LNCaP clone FGC (cell line): Measurements from ENCODE around the gene UROD.
"Not testable (repeated sequence)": the region's sequence is repeated elsewhere in the genome, so short reads cannot be mapped to it uniquely, and the experiment has no call there.

Source experiments
- DNase-seq: peaks from one replicate; pipeline ENCODE4 v3.0.0-alpha.2; 2011; ENCODE audit warnings: low read depth
- H3K4me3 ChIP-seq: 2 replicates; pipeline ENCODE4 v1.5.1; 2011; ENCODE audit warnings: mild to moderate bottlenecking, low read depth, low read length, control low read depth
- CTCF ChIP-seq: IDR thresholded peaks from 2 replicates; pipeline ENCODE4 v1.5.1; 2012; ENCODE audit warnings: mild to moderate bottlenecking; ENCODE audit not compliant: control insufficient read depth, insufficient read depth; ENCODE audit errors: extremely low read depth

UROD gene

GRCh38 chr1:45011837-45012638 is at the start of gene UROD:
Gene UROD (plus strand): TSS chr1:45012254. CDS start chr1:45012266, 12 bp downstream.
- TF ChIP-seq CTCF = no peak
- DNase-seq = peak; percentile 94
- H3K4me3 ChIP-seq = peak within 1 kb of the TSS; percentile 70

GRCh38 chr1:44962729-44963128 is 49.3 kb upstream of the UROD start:
- DNase-seq = peak; percentile 40
- H3K4me3 ChIP-seq = no peak overlapping the region
- TF ChIP-seq CTCF = no peak

GRCh38 chr1:44964396-44964795 is 47.7 kb upstream of the UROD start:
- DNase-seq = no peak
- TF ChIP-seq CTCF = no peak
- no peak overlapping the region for H3K4me3 ChIP-seq

- no peak for DNase-seq
- no peak overlapping the region for H3K4me3 ChIP-seq
- TF ChIP-seq CTCF = no peak
These were observed 41.7 kb upstream of the UROD start for GRCh38 chr1:44970317-44970716.

GRCh38 chr1:44973645-44974044 is 38.4 kb upstream of the UROD start:
- H3K4me3 ChIP-seq = no peak overlapping the region
- no peak for DNase-seq
- no peak for TF ChIP-seq CTCF

GRCh38 chr1:44976252-44976651 is 35.8 kb upstream of the UROD start:
- no peak overlapping the region for H3K4me3 ChIP-seq

GRCh38 chr1:44977372-44977771 is 34.7 kb upstream of the UROD start:
- not testable (repeated sequence) for DNase-seq, H3K4me3 ChIP-seq

More at GRCh38 chr1:44976252-44976651, 35.8 kb upstream of the UROD start:
- no peak for DNase-seq
- TF ChIP-seq CTCF = no peak
